Right atrium auricular region (tissue), 2 donors: ENCODE results near the gene ZCWPW1. TPM values are rescaled to one million over a fixed set of nuclear protein-coding genes. Genes with fewer than 3 reads are reported as not detected.

ENCODE experiments used
- DNase-seq: peaks from one replicate; pipeline ENCODE4 v3.0.0-alpha.2; 2019; ENCODE audit warnings: low spot score
- H3K27ac ChIP-seq, 2 donors: fragments of 200-600 bp; sonication (generic); 1 replicate in 1 of 2; 2 replicates in 1 of 2; pipeline ENCODE4 v1.5.1; 2016 to 2019
- H3K27me3 ChIP-seq, 2 donors: fragments of 200-600 bp; sonication (generic); one replicate each; pipeline versions ENCODE4 v1.5.1 to v1.6.0; 2017 to 2019
- H3K36me3 ChIP-seq: fragments of 200-600 bp; sonication (generic); one replicate; pipeline ENCODE4 v1.5.1; 2016
- H3K4me1 ChIP-seq, 2 donors: fragments of 200-600 bp; sonication (generic); one replicate each; pipeline versions ENCODE4 v1.5.1 to v1.6.0; 2017 to 2019
- H3K4me3 ChIP-seq, 2 donors: fragments of 200-600 bp; sonication (generic); 1 replicate in 1 of 2; 2 replicates in 1 of 2; pipeline ENCODE4 v1.5.1; 2017 to 2019; ENCODE audit warnings: mild to moderate bottlenecking in 1 of 2, moderate library complexity in 1 of 2
- H3K9me3 ChIP-seq, 2 donors: fragments of 200-600 bp; sonication (generic); one replicate each; pipeline ENCODE4 v1.5.1; 2019
- total RNA-seq, 2 donors: library from RNA; depleted of rRNA; stranded (reverse); fragments of >200 nt; gene quantifications; one replicate each; pipeline ENCODE4 v1.1.0, GENCODE V29; 2016
- TF ChIP-seq, protein P1 (sequence below), 2 donors: fragments of 200-600 bp; sonication (generic); IDR thresholded peaks; one replicate each; pipeline ENCODE4 v1.5.1; 2019; ENCODE audit warnings: antibody characterized with exemption in 2 of 2

The ZCWPW1 gene
- total RNA-seq, 2 donors from 2014 or later = 2.1 to 8.5 TPM

DNA sequence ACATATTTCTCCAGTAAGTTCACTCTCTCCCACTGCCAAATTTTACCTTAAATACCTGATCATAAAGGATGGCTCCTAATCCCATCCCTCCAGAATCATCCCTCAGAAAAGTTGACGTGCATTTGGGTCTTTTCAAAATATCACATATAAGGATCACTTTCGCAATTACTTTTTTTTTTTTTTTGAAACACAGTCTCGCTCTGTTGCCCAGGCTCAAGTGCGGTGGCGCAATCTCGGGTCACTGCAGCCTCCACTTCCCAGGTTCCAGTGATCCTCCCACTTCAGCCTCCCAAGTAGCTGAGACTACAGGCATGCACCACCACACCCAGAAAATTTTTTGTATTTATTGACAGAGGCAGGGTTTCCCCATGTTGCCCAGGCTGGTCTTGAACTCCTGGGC, 17.4 kb downstream of the ZCWPW1 start:
- TF ChIP-seq, protein P1, sequence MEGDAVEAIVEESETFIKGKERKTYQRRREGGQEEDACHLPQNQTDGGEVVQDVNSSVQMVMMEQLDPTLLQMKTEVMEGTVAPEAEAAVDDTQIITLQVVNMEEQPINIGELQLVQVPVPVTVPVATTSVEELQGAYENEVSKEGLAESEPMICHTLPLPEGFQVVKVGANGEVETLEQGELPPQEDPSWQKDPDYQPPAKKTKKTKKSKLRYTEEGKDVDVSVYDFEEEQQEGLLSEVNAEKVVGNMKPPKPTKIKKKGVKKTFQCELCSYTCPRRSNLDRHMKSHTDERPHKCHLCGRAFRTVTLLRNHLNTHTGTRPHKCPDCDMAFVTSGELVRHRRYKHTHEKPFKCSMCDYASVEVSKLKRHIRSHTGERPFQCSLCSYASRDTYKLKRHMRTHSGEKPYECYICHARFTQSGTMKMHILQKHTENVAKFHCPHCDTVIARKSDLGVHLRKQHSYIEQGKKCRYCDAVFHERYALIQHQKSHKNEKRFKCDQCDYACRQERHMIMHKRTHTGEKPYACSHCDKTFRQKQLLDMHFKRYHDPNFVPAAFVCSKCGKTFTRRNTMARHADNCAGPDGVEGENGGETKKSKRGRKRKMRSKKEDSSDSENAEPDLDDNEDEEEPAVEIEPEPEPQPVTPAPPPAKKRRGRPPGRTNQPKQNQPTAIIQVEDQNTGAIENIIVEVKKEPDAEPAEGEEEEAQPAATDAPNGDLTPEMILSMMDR (IDR thresholded peaks at IDR 0.05) = no peak
- H3K27ac ChIP-seq = no peak overlapping the region

DNA sequence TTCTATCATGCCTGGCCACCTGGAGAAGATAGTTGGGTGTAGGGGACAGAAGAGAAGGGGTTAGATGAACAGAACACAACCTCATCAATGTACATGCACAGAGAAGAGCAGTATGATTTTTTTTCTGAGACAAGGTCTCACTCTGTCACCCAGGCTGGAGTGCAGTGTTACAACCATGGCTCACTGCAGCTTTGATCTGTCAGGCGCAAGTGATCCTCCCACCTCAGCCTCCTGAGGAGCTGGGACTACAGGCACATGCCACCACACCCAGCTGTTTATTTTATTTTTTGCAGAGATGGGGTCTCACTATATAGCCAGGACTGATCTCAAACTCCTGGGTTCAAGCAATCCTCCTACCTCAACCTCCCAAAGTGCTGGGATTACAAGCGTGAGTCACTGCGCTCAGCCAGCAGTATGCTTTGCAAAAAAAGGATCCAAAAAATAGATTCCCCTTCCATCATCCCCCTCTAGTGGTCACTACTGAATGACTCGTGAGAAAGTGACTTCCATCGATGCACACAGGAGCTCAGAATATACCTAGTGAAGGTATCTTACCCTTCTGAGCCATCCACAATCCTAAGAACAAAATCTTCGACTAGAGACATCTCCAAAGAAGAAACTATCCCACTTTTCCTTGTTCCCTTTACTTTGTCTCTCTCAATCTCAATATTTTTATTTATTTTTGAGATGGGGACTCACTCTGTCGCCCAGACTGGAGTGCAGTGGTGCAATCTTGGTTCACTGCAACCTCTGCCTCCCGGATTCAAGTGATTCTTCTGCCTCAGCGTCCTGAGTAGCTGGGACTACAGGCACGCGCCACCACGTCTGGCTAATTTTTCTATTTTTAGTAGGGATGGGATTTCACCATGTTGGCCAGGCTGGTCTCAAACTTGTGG, 21.0 kb downstream of the ZCWPW1 start:
- no peak for DNase-seq
- TF ChIP-seq, protein P1 (IDR thresholded peaks at IDR 0.05) = peak in 1 of 2 donors; percentile 64
- H3K27ac ChIP-seq = no peak overlapping the region

More for the DNA sequence above, 17.4 kb downstream of the ZCWPW1 start:
- no peaks in the 10 kb centered on the region for H3K4me1 ChIP-seq
- H3K27me3 ChIP-seq = no peaks in the 10 kb centered on the region
- DNase-seq = no peak
- H3K9me3 ChIP-seq = no peaks in the 10 kb centered on the region
- H3K4me3 ChIP-seq = no peak overlapping the region
- no peaks in the 10 kb centered on the region for H3K36me3 ChIP-seq

DNA sequence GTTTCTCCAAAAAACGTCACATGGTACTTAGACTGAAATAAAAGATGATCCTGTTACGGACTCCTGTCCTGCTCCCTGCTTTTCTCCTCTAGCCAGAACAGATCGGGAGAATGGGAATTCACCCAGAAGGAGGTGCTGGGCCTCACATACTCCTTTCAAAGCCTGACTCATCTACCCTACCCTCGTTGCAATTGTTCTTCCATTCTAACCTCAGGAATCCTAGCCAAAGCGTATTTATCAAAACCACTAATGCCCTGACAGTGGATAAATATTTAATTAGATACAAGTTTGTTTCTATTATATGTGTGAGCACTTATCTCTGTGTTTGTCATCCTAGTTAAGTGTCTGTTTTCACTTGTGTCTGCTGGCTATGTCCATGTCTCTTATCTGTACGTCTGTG, 21.7 kb downstream of the ZCWPW1 start:
- TF ChIP-seq, protein P1 (IDR thresholded peaks at IDR 0.05) = no peak
- Histone ChIP-seq H3K4me3 (no peak overlapping the region), H3K27ac (no peak overlapping the region), H3K4me1 (no peaks in the 10 kb centered on the region), H3K9me3 (no peaks in the 10 kb centered on the region), H3K36me3 (no peaks in the 10 kb centered on the region), H3K27me3 (no peaks in the 10 kb centered on the region)
- DNase-seq = no peak

More for the DNA sequence above, 21.0 kb downstream of the ZCWPW1 start:
- no peaks in the 10 kb centered on the region for H3K4me1 ChIP-seq
- H3K27me3 ChIP-seq = no peaks in the 10 kb centered on the region
- H3K9me3 ChIP-seq = no peaks in the 10 kb centered on the region
- H3K4me3 ChIP-seq = no peak overlapping the region
- H3K36me3 ChIP-seq = no peaks in the 10 kb centered on the region

DNA sequence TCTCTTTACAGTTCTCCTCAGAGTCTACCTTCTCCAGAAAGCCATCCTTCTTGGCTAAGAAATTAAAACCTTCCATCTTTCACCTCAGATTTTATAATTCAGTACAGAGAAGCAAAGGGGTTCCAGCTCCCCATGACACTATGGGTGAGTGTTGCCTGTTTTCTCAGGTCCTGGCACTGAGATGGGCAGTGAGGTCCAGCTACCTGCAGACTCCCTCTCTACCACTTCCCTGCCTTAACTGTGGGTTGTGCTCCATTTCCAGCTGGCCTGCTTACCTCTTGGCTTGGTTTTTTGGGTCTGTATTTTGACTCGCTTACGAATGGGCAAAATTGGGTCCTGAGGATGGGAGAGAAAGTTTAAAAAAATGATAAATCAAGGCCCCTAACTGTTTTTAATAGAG, 26.3 kb downstream of the ZCWPW1 start:
- Histone ChIP-seq H3K27me3 (no peaks in the 10 kb centered on the region), H3K9me3 (no peaks in the 10 kb centered on the region), H3K4me1 (no peaks in the 10 kb centered on the region), H3K36me3 (peaks cover 4% of the 10 kb centered on the region), H3K27ac (no peak overlapping the region), H3K4me3 (no peak overlapping the region)
- DNase-seq = no peak
- TF ChIP-seq, protein P1 (IDR thresholded peaks at IDR 0.05) = no peak

DNA sequence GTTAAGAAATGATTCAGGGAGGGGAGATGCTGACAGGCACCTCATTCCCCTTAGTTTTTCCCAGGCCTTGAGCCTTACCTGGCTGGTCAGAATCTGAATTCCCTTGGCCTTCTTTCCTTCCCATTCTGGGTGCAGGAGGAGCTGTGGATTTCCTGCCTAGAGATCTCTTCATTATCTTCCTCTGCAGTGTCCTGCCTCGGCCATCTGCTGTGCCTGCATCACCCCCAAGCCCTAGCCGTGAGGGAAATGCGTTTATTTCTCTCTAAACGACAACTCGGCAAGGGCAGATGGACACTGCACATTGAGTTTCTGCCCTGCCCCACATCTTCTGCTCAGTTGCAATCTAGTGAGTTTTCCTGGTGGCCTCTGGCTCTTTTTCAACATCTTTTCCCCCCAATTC, 26.7 kb downstream of the ZCWPW1 start:
- H3K4me3 ChIP-seq = no peak overlapping the region
- H3K4me1 ChIP-seq = no peaks in the 10 kb centered on the region
- no peaks in the 10 kb centered on the region for H3K27me3 ChIP-seq
- no peaks in the 10 kb centered on the region for H3K9me3 ChIP-seq
- no peak overlapping the region for H3K27ac ChIP-seq
- peaks cover 4% of the 10 kb centered on the region for H3K36me3 ChIP-seq
- no peak for DNase-seq
- TF ChIP-seq, protein P1 (IDR thresholded peaks at IDR 0.05) = no peak
